Measurements from ENCODE around the gene SERPINA1. TPM values are rescaled to one million over a fixed set of nuclear protein-coding genes. Genes with fewer than 3 reads are reported as not detected.

The SERPINA1 gene
- total RNA-seq, 1 experiment from 2014 or later = not detected

DNA sequence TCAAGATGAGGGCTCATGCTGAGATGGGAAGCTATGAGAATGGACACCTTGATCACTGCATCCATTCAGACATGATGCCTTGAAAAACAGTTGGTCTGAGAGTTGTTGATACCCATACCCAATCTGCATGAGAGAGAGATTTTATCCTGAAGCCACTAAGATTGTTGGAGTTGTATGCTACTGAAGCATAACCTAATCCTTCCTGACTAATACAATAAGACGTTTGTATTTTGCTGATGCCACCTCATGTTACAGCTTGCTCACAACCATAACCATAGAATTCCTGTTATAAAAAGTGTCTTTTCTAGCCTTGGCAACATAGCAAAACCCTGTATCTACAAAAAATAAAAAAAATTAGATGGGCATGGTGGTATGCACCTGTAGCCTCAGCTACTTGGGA lies 12.7 kb upstream of the SERPINA1 start:
- DNase-seq (ENCODE audit: low spot score) = no peak
- no TSS peak for BruUV-seq (replicated peaks)
- H3K36me3 ChIP-seq (ENCODE audit: insufficient read depth, low read length, poor library complexity, severe bottlenecking) = no peaks in the 10 kb centered on the region
- ChIA-PET POLR2A (ENCODE audit: low non-redundant PET) (no interaction called here), CTCF (no interaction called here)
- no peak overlapping the region for H3K4me3 ChIP-seq (ENCODE audit: low read depth, low read length, poor library complexity, severe bottlenecking)
- no peaks in the 10 kb centered on the region for H3K9me3 ChIP-seq (ENCODE audit: low read depth, low read length, poor library complexity, severe bottlenecking)
- H3K4me1 ChIP-seq (ENCODE audit: insufficient read depth, low read length, poor library complexity, severe bottlenecking) = no peaks in the 10 kb centered on the region
- intact Hi-C loops (cut with micrococcal nuclease; ENCODE audit: unreplicated experiment) = no loop called here
- H3K27ac ChIP-seq (ENCODE audit: low read depth, low read length, poor library complexity, severe bottlenecking) = no peak overlapping the region
- H3K27me3 ChIP-seq (replicated peaks; ENCODE audit: insufficient read depth, low read depth, low read length, poor library complexity) = no peaks in the 10 kb centered on the region
- TF ChIP-seq, protein P1, sequence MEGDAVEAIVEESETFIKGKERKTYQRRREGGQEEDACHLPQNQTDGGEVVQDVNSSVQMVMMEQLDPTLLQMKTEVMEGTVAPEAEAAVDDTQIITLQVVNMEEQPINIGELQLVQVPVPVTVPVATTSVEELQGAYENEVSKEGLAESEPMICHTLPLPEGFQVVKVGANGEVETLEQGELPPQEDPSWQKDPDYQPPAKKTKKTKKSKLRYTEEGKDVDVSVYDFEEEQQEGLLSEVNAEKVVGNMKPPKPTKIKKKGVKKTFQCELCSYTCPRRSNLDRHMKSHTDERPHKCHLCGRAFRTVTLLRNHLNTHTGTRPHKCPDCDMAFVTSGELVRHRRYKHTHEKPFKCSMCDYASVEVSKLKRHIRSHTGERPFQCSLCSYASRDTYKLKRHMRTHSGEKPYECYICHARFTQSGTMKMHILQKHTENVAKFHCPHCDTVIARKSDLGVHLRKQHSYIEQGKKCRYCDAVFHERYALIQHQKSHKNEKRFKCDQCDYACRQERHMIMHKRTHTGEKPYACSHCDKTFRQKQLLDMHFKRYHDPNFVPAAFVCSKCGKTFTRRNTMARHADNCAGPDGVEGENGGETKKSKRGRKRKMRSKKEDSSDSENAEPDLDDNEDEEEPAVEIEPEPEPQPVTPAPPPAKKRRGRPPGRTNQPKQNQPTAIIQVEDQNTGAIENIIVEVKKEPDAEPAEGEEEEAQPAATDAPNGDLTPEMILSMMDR (conservative IDR thresholded peaks at IDR 0.05; ENCODE audit: low read depth, low read length) = no peak
- TF ChIP-seq EZH2 (IDR thresholded peaks at IDR 0.05; ENCODE audit: borderline replicate concordance, low read depth, low read length, poor library complexity, severe bottlenecking) = no peak

DNA sequence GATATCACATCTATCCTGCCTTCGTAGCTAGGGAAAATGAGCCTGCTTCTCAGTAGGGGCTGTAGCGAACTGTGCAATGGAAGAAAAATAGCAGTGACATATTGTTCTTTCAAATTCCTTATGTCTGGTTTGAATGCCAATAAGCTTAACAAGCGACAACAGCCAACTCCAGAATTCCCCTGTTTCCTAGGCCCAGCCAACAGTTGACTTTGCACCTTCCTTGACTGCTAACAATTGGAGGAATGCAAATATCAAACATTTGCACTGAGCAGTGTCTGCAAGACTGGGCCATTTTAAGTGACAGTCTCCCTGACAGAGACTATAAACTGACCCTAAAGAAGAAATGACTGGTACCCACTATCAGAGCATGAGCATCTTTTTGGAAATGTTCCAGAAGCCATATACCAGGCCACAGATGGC lies 12.0 kb upstream of the SERPINA1 start:
- no peaks in the 10 kb centered on the region for H3K9me3 ChIP-seq (ENCODE audit: low read depth, low read length, poor library complexity, severe bottlenecking)
- no TSS peak for BruUV-seq (replicated peaks)
- no peaks in the 10 kb centered on the region for H3K36me3 ChIP-seq (ENCODE audit: insufficient read depth, low read length, poor library complexity, severe bottlenecking)
- intact Hi-C loops (cut with micrococcal nuclease; ENCODE audit: unreplicated experiment) = no loop called here
- peaks cover 4% of the 10 kb centered on the region for H3K4me1 ChIP-seq (ENCODE audit: insufficient read depth, low read length, poor library complexity, severe bottlenecking)
- no peak for DNase-seq (ENCODE audit: low spot score)
- no peaks in the 10 kb centered on the region for H3K27me3 ChIP-seq (replicated peaks; ENCODE audit: insufficient read depth, low read depth, low read length, poor library complexity)
- ChIA-PET POLR2A (ENCODE audit: low non-redundant PET) (no interaction called here), CTCF (no interaction called here)
- no peak overlapping the region for H3K27ac ChIP-seq (ENCODE audit: low read depth, low read length, poor library complexity, severe bottlenecking)
- H3K4me3 ChIP-seq (ENCODE audit: low read depth, low read length, poor library complexity, severe bottlenecking) = no peak overlapping the region
- TF ChIP-seq, protein P1 (conservative IDR thresholded peaks at IDR 0.05; ENCODE audit: low read depth, low read length) = no peak
- TF ChIP-seq EZH2 (IDR thresholded peaks at IDR 0.05; ENCODE audit: borderline replicate concordance, low read depth, low read length, poor library complexity, severe bottlenecking) = no peak

DNA sequence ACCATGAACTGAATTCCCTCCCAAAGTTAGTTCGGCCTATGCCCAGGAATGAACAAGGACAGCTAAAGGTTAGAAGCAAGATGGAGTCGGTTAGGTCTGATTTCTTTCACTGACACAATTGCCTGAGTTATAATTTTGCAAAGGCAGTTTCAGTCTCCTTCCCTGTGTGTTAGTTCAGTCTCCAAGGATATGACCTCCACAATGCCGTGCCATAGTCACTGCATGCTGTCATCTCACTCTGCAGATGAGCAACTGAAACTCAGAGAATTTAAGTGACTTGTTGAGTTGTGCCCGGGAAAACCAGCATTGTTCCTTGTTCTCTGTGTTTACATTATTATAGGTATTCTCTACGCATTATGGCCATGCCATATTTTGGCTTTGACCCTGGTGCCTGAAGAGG lies 10.1 kb upstream of the SERPINA1 start:
- TF ChIP-seq, protein P1 (conservative IDR thresholded peaks at IDR 0.05; ENCODE audit: low read depth, low read length) = no peak
- no peak for TF ChIP-seq EZH2 (IDR thresholded peaks at IDR 0.05; ENCODE audit: borderline replicate concordance, low read depth, low read length, poor library complexity, severe bottlenecking)
- BruUV-seq (replicated peaks) = no TSS peak
- H3K9me3 ChIP-seq (ENCODE audit: low read depth, low read length, poor library complexity, severe bottlenecking) = no peaks in the 10 kb centered on the region
- intact Hi-C loops (cut with micrococcal nuclease; ENCODE audit: unreplicated experiment) = no loop called here
- POLR2A ChIA-PET (ENCODE audit: low non-redundant PET) = no interaction called here
- CTCF ChIA-PET = no interaction called here
- no peak overlapping the region for H3K27ac ChIP-seq (ENCODE audit: low read depth, low read length, poor library complexity, severe bottlenecking)
- H3K36me3 ChIP-seq (ENCODE audit: insufficient read depth, low read length, poor library complexity, severe bottlenecking) = no peaks in the 10 kb centered on the region
- H3K4me1 ChIP-seq (ENCODE audit: insufficient read depth, low read length, poor library complexity, severe bottlenecking) = peaks cover 7% of the 10 kb centered on the region
- no peak overlapping the region for H3K4me3 ChIP-seq (ENCODE audit: low read depth, low read length, poor library complexity, severe bottlenecking)
- no peaks in the 10 kb centered on the region for H3K27me3 ChIP-seq (replicated peaks; ENCODE audit: insufficient read depth, low read depth, low read length, poor library complexity)
- no peak for DNase-seq (ENCODE audit: low spot score)
